Esophagus mucosa (tissue), 1 donor: ENCODE results near the gene LARP4. TPM values are rescaled to one million over a fixed set of nuclear protein-coding genes. Genes with fewer than 3 reads are reported as not detected.
"Not testable (repeated sequence)": the region's sequence is repeated elsewhere in the genome, so short reads cannot be mapped to it uniquely, and the experiment has no call there.

Experiments
- ATAC-seq: fragments of 200-7000 bp; cut with Tn5 transposase; one replicate; pipeline ENCODE4 v1.9.1; 2020
- total RNA-seq: library from RNA; stranded (reverse); gene quantifications from one replicate; pipeline ENCODE4 v1.2.4, GENCODE V29; 2023
- donor health status: DM: yes; HTN: yes; CAD: no.

Gene LARP4
- total RNA-seq, 1 donor from 2014 or later, result 35.8 TPM

DNA sequence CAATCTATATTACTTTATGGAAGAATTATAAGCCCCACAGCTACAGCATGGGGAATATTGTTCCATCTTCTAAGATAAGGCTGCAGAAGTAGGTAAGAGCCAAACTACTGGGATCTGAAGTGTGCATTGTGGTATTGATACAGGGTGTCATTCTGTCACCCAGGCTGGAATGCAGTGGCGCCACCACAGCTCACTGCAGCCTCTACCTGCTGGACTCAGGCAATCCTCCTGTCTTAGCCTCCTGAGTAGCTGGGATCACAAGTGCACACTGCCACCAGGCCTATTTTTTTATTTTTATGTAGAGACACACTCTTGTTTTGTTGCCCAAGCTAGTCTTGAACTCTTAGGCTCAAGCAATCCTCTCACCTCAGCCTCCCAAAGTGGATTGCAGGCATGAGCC is 82.8 kb downstream of the LARP4 start:
- no peak for ATAC-seq

GRCh38 chr12:50488801-50489200 is 88.1 kb downstream of the LARP4 start:
- no peak for ATAC-seq

DNA sequence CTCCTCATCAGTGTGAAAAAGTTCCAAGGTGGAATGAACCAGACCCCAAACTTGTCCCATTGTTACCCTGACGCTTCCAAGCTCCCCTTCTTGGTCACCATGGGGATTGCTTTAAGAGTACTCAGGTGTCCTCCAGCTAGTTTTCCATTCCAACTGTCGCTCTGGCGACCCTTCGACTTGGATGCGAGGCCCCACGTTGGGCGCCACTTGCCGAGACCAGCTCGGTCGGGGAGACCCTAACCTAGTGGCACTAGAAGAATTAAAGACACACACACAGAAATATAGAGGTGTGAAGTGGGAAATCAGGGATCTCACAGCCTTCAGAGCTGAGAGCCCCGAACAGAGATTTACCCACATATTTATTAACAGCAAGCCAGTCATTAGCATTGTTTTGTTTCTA is 97.4 kb downstream of the LARP4 start:
- not testable (repeated sequence) for ATAC-seq

GRCh38 chr12:50504798-50505674 is 104.4 kb downstream of the LARP4 start, which contains the start of gene DIP2B:
Gene DIP2B (plus strand): TSS chr12:50504985. CDS start chr12:50505141, 156 bp downstream.
- ATAC-seq, result peak; percentile 96

DNA sequence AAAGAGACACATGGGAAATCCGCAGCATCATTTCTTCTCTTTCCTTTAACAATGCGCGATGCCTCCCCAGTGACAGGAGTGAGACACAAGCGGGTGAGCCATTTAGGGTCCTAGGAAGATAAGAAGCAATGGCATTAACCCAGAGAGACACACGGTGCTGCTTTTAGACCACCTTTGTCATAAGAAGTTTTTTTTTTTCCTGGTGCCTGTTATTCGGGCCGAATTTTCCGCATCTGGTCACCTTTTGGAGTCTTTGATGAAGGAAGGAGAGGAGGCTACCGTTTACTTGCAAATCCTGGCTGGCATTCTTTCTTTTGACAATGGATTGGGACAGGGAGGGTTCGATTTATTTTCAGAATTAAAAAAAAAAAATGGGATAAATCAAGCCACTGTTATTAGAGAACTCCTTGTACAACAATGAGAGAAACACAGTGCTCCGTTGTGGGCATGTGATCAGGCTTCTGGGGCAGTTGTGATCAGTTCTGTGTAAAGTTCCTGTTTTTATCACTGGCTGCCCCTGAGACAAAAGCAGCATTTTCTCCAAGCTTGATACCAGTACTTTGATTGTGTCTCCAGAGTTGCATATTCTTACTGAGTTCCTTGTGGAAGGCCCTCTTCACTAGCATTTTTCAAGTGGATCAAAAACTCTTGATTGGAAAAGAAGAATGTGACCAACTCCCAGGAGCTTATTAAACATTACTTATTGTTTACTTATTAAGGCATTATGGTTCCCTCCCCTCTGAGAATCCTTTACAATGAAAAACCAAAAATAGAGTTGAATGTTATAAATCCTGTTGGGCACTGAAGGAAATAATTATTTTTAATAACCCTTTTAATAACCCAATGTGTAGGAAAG is 105.2 kb downstream of the LARP4 start:
- ATAC-seq, result no peak

DNA sequence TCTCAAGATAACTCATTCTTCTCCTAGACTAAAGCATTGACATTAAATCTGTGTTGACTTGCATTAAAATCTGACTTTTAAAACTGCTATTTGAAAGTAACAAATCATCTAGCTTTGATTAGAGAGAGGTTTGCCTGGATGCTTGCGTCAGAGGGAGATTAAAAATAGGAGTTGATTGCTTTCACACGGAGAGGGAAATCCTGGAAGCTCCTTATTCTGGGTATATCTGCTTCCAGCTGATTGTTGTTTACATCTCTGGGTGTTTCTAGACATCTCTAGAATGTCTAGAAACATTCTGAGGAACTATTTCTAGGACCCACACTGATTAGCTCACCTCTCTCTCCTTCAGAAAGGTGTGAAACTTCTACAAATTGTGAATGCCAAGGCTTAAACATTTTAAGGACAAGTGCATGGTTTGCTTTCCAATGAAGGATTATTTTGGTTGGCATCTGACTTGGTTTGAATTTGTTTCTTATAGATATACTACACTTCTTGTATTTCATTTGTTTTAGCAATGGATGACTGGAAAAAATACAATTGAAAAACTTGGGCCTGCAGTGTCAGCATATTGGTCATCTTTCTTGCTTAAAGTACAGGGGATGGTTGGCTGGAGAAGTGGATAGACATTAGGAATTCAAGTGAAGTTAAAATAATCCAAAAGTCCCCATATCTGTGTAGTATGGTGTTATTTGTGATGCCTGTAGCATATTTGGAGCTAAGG is 106.2 kb downstream of the LARP4 start:
- ATAC-seq, result no peak

DNA sequence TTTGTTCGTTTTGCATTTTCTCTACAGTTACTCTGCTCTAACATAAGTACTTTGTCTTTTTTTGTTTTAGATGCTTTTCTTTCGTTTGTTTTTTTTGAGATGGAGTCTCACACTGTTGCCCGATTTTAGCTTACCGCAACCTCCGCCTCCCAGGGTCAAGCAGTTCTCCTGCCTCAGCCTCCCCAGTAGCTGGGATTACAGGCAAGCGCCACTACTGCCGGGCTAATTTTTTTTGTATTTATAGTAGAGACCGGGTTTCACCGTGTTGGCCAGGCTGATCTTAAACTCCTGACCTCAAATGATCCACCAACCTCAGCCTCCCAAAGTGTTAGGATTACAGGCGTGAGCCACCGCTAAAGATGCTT is 106.8 kb downstream of the LARP4 start:
- ATAC-seq, result no peak

DNA sequence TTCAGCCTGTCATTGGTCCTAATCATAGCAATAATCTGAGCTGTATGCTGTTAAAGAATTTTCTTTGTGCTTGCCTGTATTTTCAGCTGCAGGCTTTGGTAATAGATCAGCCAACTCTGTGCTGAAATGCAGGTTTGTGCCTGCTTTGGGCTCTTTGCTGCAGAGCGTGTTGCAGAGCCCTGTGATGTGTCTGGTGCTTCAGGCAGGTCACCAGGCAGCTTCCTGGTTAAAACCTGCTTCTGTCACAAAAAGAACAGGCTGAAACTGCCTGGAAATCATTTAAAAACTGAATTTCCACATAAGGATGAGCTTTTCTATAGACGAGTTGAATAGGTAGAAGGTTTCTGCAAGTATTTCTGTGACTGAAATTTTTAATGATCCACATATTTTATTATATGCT is 107.2 kb downstream of the LARP4 start:
- ATAC-seq, result peak; percentile 55

- no peak for ATAC-seq
These were observed 107.7 kb downstream of the LARP4 start for GRCh38 chr12:50508414-50508813.

DNA sequence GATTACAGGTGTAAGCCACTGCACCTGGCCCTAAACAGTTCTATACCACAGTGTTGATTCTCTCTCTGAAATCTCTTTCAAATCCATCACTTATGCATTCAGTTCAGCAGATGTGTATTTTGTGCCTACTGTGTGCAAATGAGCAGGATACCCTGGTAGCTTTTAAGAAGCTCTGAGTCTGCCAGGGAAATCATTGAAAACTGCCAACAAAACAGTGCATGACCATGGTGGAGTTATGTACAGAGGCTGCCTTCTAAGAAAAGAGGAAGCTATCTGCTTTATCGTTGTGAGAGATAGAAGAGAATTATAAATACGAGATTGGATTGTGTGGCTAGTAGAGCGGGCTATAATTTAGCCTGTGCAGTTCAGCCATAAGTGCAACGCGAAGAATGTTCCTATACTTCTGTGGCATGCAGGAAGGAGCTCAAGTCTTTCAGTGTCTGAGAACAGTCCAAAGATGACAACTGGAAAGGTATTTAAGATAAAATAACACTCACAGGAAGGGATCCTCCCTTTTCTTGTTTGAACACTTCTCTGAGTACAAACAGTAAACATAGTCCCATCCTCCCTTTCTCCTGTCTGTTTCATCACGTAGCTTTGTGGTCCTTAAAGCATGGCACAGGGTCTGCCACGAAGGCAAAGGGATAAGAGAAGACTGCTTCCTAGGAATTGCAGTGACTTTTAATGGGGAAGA is 108.4 kb downstream of the LARP4 start:
- no peak for ATAC-seq

DNA sequence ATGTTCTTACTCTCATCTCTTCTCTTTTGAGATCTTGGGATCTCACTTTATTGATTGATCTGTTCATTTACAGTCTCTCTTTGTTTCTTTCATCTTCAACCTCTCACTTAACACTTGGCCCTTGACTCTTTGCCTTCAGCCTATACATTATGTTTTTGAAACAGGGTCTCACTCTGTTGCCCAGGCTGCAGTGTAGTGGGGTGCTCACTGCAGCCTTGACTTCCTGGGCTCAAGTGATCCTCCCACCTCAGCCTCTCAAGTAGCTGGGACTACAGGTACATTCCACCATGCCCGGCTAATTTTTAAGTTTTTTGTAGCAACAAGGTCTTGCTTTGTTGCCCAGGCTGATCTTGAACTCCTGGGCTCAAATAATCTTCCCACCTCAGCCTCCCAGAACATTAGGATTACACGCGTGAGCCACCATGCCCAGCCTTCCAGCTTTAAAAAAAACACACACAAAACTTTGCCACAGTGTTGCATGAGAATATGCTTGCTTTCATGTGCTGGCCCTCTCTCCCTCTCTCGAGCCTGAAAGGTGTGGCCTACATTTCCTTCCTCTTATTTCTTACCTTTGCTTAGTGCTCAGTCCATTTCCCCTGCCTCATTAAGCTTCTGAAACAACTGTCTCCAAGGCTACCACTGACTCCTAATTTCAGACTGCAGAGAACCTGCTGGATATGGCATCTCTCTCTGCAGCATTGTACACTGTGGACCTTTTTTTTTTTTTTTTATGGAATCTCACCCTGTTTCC is 114.0 kb downstream of the LARP4 start:
- ATAC-seq, result no peak

DNA sequence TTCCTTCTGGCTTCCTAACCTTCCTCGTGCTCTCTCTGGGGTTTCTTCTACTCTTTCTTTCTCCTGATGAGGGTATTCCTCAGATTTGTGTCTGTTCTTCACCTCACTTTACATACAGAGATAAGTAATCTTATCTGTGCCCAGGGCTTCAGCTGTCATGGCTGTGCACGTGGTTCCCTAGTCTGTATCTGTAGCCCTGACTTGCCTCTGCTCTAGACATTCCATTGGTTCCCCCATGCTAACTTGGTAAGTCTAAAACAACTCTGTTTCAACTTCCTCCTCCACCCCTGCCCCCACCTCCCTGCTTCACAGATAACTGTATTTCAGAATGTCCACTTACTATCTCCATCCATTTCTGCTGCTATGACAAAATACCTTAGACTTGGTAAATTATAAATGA is 114.9 kb downstream of the LARP4 start:
- ATAC-seq, result no peak

GRCh38 chr12:50517421-50518048 is 116.8 kb downstream of the LARP4 start:
- ATAC-seq, result peak; percentile 92

DNA sequence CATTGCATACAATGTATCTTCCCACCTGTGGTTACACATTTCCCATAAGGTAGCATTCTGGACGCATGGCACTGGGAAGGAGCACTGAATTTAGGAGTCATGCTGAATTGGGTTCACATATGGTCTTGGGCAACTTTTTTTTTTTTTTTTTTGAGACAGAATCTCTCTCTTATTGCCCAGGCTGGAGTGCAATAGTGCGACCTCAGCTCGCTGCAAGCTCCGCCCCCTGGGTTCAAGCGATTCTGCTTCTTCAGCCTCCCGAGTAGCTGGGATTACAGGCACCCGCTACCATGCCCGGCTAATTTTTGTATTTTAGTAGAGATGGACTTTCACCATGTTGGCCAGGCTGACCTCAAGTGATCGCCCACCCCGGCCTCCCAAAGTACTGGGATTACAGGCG is 117.4 kb downstream of the LARP4 start:
- ATAC-seq, result no peak

DNA sequence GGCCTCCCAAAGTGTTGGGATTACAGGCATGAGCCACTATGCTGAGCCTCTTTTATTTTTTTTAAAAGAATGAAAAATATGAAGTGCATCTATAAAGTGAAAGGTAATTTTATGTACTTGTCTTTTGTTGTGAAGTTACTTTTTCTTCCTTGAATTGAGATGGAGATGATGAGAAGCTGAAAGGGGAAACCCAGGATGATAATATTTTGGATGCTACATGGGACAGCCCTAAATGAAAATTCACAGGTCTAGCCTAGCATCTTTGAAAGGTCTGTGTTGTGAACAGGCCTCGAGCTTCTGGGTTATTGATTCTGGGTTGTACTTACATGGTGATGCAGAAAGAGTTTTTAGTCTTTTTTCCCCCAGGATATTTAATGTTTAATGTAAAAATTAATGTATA is 118.7 kb downstream of the LARP4 start:
- no peak for ATAC-seq

DNA sequence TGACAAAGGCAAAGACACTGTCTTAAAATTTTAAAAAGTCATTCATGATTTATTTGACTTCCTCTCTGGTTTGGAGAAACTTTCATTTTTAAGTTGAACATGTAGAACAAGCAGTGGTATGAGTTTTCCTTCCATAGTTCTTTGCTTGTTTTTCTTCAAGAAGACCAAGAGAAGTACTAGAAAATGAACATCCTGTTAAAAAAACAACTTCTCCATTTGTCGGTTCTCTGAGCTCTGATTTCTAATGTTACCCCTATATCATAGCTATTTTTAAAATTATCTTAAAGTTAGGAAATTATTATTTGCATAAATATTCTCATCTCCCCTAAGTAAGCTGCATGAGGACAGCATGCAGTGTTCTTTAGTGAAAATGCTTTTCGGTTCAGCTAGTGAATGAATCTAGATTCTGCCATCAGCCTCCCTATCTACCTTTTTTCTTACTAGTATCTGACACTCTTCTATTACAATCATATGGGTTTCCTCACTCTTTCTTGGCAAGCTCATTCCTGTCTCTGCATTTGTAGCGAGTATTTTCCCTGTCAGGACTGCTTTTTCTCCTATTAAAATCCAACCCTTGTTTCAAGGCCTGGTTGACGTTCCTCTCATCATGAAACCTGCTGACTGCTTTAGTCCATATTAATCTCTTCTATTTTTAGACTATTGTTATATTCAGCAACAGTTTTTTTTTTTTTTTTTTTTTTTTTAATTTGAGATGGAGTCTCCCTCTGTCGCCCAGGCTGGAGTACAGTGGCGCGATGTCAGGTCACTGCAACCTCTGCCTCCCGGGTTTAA is 119.9 kb downstream of the LARP4 start:
- ATAC-seq, result peak; percentile 35

- not testable (repeated sequence) for ATAC-seq
These were observed 121.1 kb downstream of the LARP4 start for GRCh38 chr12:50521781-50522180.

GRCh38 chr12:50523772-50524171 is 123.1 kb downstream of the LARP4 start:
- no peak for ATAC-seq

DNA sequence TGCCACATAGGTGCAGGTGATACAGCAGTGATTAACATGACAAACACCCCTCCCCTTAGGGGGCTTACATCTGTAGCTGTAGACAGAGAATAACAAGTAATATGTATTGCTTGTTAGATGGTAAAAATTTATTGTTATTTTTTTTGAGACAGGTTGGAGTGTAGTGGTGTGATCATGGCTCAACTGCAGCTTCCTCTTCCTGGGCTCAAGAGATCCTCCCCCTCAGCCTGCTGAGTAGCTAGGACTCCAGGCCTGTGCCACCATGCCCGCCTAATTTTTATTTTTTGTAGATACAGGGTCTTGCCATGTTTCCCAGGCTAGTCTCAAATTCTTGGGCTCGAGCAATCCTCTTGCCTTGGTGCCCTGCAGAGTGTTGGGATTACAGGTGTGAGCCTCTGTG is 123.9 kb downstream of the LARP4 start:
- ATAC-seq, result no peak

DNA sequence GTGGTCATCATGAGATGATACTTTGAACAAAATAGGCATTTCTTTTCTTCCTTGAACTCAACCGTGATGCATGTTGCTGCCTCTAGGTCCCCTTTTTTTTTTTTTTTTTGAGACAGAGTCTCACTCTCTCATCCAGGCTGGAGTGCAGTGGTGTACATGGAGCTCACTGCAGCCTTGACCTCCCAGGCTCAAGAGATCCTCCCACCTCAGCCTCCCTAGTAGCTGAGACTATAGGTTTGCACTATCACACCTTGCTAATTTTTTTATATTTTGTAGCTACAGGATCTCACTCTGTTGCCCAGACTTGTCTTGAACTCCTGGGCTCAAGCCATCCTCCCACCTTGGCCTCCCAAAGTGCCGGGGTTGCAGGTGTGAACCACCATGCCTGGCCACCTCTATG is 124.7 kb downstream of the LARP4 start:
- ATAC-seq, result no peak
